Measurements from ENCODE around the gene SHF.

The SHF gene

DNA sequence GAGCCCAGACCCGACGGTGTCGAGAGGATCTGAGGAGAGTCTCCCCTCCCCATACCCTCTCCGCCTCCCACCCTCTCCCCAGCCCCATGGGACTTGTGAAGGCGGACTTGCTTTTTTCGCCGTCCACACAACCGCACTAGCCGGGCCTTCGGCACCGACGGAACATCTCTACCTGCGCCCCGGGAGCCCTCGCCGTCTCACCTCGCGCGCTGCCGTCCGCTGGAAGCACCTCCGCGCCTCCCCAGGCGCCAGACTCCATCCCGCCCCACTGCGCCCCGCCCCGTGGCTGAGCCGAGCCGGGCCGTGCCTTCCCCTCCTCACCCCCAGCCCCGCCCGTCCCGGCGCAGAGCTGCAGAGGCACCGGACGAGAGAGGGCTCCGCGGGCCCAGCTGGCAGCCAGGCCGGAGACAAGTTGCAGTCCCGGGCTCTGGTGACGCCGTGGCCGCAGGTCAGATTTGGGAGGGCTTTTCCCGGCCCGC lies 58.1 kb downstream of the SHF start, which contains the start of the genes DUOX1 and DUOXA1:
DUOX1 (plus strand) TSS at position 344 of the 479 bp plus-strand sequence. CDS start 1,973 bp downstream, outside the sequence.
DUOXA1 (minus strand) TSS at position 229 of the 479 bp plus-strand sequence. CDS start 6,865 bp downstream, outside the sequence.
- Histone ChIP-seq H3K79me2 (ENCODE audit: insufficient read depth, low read length) (no peaks in the 10 kb centered on the region), H4K20me1 (ENCODE audit: insufficient read depth, low read length, poor library complexity, severe bottlenecking) (no peaks in the 10 kb centered on the region), H3K36me3 (ENCODE audit: insufficient read depth, low read length) (no peaks in the 10 kb centered on the region), H3K4me3 (ENCODE audit: low read length, poor library complexity, severe bottlenecking) (no peak within 1 kb of the TSS), H3F3A (ENCODE audit: low read depth) (no peaks in the 10 kb centered on the region), H3K9me2 (replicated peaks; ENCODE audit: low read depth, low read length) (no peaks in the 10 kb centered on the region), H3K27me3 (ENCODE audit: insufficient read depth, low read length, poor library complexity, severe bottlenecking) (no peaks in the 10 kb centered on the region), H3K4me2 (ENCODE audit: low read depth, low read length, poor library complexity, severe bottlenecking) (no peak within 1 kb of the TSS), H3K4me1 (ENCODE audit: insufficient read depth, low read length, poor library complexity, severe bottlenecking) (no peaks in the 10 kb centered on the region), H3K9ac (ENCODE audit: low read depth, low read length, poor library complexity, severe bottlenecking) (no peak within 1 kb of the TSS), H3K9me3 (ENCODE audit: insufficient read depth, low read depth, low read length) (no peaks in the 10 kb centered on the region), H2AFZ (ENCODE audit: low read length) (no peak within 1 kb of the TSS)
- TF ChIP-seq, protein P1, sequence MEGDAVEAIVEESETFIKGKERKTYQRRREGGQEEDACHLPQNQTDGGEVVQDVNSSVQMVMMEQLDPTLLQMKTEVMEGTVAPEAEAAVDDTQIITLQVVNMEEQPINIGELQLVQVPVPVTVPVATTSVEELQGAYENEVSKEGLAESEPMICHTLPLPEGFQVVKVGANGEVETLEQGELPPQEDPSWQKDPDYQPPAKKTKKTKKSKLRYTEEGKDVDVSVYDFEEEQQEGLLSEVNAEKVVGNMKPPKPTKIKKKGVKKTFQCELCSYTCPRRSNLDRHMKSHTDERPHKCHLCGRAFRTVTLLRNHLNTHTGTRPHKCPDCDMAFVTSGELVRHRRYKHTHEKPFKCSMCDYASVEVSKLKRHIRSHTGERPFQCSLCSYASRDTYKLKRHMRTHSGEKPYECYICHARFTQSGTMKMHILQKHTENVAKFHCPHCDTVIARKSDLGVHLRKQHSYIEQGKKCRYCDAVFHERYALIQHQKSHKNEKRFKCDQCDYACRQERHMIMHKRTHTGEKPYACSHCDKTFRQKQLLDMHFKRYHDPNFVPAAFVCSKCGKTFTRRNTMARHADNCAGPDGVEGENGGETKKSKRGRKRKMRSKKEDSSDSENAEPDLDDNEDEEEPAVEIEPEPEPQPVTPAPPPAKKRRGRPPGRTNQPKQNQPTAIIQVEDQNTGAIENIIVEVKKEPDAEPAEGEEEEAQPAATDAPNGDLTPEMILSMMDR (conservative IDR thresholded peaks at IDR 0.05; ENCODE audit: low read length), result no peak
- TF ChIP-seq EZH2phosphoT487 (IDR thresholded peaks at IDR 0.05; ENCODE audit: borderline replicate concordance), result no peak

DNA sequence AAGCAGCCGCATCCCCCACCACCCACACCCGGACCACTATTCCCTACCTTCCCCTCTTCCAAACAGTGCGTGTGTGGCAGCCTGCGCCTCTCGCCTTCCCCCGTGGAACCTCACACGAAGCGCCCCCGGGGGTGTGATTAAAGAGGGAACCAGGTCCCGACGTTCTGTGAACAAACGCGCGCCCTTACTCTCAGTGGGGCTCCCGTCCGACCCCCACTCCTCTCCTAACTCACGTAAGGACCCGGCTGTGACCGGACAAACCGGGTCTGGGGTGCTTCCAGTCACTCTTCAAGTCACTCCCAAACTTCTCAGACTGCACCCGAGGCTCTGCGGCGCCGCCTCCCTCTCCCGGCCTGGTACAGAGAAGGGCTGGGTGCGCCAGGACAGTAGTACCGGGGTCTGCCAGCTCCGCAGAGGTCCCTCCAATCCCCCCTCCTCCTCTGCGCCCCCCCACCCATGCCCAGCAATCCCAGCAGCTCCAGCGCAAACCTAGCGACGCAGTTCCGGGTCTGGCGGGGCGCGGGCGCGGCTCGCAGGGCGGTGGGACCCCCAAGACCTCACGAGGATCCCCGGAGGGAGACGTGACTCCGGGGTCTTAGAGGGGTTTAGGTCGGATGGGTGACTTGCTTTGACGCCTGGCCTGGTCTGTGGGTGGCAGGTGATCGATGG lies 58.7 kb downstream of the SHF start:
- no peak for TF ChIP-seq EZH2phosphoT487 (IDR thresholded peaks at IDR 0.05; ENCODE audit: borderline replicate concordance)
- TF ChIP-seq, protein P1 (conservative IDR thresholded peaks at IDR 0.05; ENCODE audit: low read length), result no peak
- Histone ChIP-seq H3K9ac (ENCODE audit: low read depth, low read length, poor library complexity, severe bottlenecking) (no peak overlapping the region), H2AFZ (ENCODE audit: low read length) (no peak overlapping the region), H3K79me2 (ENCODE audit: insufficient read depth, low read length) (no peaks in the 10 kb centered on the region), H3K4me1 (ENCODE audit: insufficient read depth, low read length, poor library complexity, severe bottlenecking) (no peaks in the 10 kb centered on the region), H3K9me2 (replicated peaks; ENCODE audit: low read depth, low read length) (no peaks in the 10 kb centered on the region), H3K36me3 (ENCODE audit: insufficient read depth, low read length) (no peaks in the 10 kb centered on the region), H3K27me3 (ENCODE audit: insufficient read depth, low read length, poor library complexity, severe bottlenecking) (no peaks in the 10 kb centered on the region), H3K4me3 (ENCODE audit: low read length, poor library complexity, severe bottlenecking) (no peak overlapping the region), H3F3A (ENCODE audit: low read depth) (no peaks in the 10 kb centered on the region), H4K20me1 (ENCODE audit: insufficient read depth, low read length, poor library complexity, severe bottlenecking) (no peaks in the 10 kb centered on the region), H3K9me3 (ENCODE audit: insufficient read depth, low read depth, low read length) (no peaks in the 10 kb centered on the region), H3K4me2 (ENCODE audit: low read depth, low read length, poor library complexity, severe bottlenecking) (no peak overlapping the region)

DNA sequence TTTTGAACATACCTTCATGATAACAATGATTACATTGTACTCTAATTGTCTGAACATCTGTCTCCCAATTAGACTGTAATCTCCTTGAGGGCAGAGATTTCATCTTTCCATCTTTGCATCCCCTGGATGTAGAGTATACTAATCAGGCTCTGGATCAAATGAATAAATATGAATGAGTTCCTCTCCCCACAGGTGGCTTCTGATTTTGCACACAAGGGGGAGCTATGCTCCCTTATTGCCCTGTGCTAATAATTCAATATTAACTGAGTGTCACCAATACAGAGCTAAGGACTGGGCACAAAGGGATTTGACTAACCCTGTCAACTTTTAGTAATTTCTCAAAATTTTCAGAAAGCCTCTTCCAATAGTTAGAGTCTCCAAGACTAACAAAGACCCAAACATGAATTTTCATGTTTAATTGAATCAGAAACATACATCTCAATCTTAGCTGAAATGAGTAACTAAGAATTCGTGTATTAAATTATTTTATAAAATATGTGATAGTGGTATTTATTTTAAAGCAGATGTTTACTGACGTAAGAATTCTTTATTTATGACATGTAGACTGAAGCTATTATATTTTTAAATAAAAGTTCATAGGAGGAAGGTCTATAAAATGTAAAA lies 61.1 kb downstream of the SHF start:
- H4K20me1 ChIP-seq (ENCODE audit: insufficient read depth, low read length, poor library complexity, severe bottlenecking), result no peaks in the 10 kb centered on the region
- no peaks in the 10 kb centered on the region for H3K9me3 ChIP-seq (ENCODE audit: insufficient read depth, low read depth, low read length)
- H3F3A ChIP-seq (ENCODE audit: low read depth), result no peaks in the 10 kb centered on the region
- no peaks in the 10 kb centered on the region for H3K27me3 ChIP-seq (ENCODE audit: insufficient read depth, low read length, poor library complexity, severe bottlenecking)
- H3K4me1 ChIP-seq (ENCODE audit: insufficient read depth, low read length, poor library complexity, severe bottlenecking), result no peaks in the 10 kb centered on the region
- no peak overlapping the region for H3K9ac ChIP-seq (ENCODE audit: low read depth, low read length, poor library complexity, severe bottlenecking)
- H2AFZ ChIP-seq (ENCODE audit: low read length), result no peak overlapping the region
- H3K9me2 ChIP-seq (replicated peaks; ENCODE audit: low read depth, low read length), result no peaks in the 10 kb centered on the region
- H3K4me3 ChIP-seq (ENCODE audit: low read length, poor library complexity, severe bottlenecking), result no peak overlapping the region
- no peak overlapping the region for H3K4me2 ChIP-seq (ENCODE audit: low read depth, low read length, poor library complexity, severe bottlenecking)
- H3K36me3 ChIP-seq (ENCODE audit: insufficient read depth, low read length), result no peaks in the 10 kb centered on the region
- no peak for TF ChIP-seq EZH2phosphoT487 (IDR thresholded peaks at IDR 0.05; ENCODE audit: borderline replicate concordance)
- TF ChIP-seq, protein P1 (conservative IDR thresholded peaks at IDR 0.05; ENCODE audit: low read length), result peak; percentile 94
- no peaks in the 10 kb centered on the region for H3K79me2 ChIP-seq (ENCODE audit: insufficient read depth, low read length)

All from Loucy (cell line).